Liver (tissue), 3 donors: Measurements from ENCODE around the gene ABHD15.

ENCODE experiments used
- EGR1 ChIP-seq, 2 donors: IDR thresholded peaks; 2 replicates each; pipeline ENCODE4 v1.6.1; 2016 to 2018; ENCODE audit warnings: antibody characterized with exemption in 2 of 2, low read depth in 2 of 2
- FOXA1 ChIP-seq: IDR thresholded peaks from 2 replicates; pipeline ENCODE4 v1.6.1; 2016; ENCODE audit warnings: antibody characterized with exemption
- GABPA ChIP-seq, 2 donors: IDR thresholded peaks in 1 of 2; conservative IDR thresholded peaks in 1 of 2; 2 replicates each; pipeline ENCODE4 v1.6.1; 2016; ENCODE audit warnings: antibody characterized with exemption in 2 of 2, mild to moderate bottlenecking in 1 of 2, moderate library complexity in 1 of 2
- RAD21 ChIP-seq, 2 donors: IDR thresholded peaks; 2 replicates each; pipeline ENCODE4 v1.6.1; 2016; ENCODE audit warnings: antibody characterized with exemption in 2 of 2, mild to moderate bottlenecking in 2 of 2
- SP1 ChIP-seq: IDR thresholded peaks from 2 replicates; pipeline ENCODE4 v1.6.1; 2018; ENCODE audit warnings: antibody characterized with exemption, mild to moderate bottlenecking
- YY1 ChIP-seq: IDR thresholded peaks from 2 replicates; pipeline ENCODE4 v1.6.1; 2016; ENCODE audit warnings: antibody characterized with exemption, mild to moderate bottlenecking
- TF ChIP-seq, protein P1 (sequence below): fragments of 150-350 bp; IDR thresholded peaks from 2 replicates; pipeline ENCODE4 v1.5.1; 2017; ENCODE audit warnings: improper control_type of control experiment, low read depth, low read length; ENCODE audit not compliant: missing input control
- TF ChIP-seq, protein P2 (sequence below): IDR thresholded peaks from 2 replicates; pipeline ENCODE4 v1.6.1; 2016; ENCODE audit warnings: antibody characterized with exemption
- donor health status: healthy.
- donor health status: healthy.

DNA sequence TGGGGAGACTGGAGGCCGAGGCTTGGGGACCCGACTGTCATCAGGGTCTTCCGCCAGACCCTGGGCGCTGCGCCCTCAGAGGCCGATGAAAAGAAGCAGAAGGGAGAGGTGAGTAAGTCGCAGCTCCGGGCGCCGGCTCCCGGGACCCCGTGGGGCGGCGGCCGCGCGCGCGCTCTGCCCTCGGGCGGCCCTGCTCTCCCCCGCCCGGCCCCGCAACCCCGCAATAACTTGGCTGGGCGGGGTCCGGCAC, 392 bp upstream of the ABHD15 start:
- TF ChIP-seq, protein P1, sequence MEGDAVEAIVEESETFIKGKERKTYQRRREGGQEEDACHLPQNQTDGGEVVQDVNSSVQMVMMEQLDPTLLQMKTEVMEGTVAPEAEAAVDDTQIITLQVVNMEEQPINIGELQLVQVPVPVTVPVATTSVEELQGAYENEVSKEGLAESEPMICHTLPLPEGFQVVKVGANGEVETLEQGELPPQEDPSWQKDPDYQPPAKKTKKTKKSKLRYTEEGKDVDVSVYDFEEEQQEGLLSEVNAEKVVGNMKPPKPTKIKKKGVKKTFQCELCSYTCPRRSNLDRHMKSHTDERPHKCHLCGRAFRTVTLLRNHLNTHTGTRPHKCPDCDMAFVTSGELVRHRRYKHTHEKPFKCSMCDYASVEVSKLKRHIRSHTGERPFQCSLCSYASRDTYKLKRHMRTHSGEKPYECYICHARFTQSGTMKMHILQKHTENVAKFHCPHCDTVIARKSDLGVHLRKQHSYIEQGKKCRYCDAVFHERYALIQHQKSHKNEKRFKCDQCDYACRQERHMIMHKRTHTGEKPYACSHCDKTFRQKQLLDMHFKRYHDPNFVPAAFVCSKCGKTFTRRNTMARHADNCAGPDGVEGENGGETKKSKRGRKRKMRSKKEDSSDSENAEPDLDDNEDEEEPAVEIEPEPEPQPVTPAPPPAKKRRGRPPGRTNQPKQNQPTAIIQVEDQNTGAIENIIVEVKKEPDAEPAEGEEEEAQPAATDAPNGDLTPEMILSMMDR: no peak
- TF ChIP-seq GABPA (IDR thresholded peaks at IDR 0.05 in 1 of 2, conservative IDR thresholded peaks at IDR 0.05 in 1 of 2): no peak
- TF ChIP-seq FOXA1: no peak
- no peak for TF ChIP-seq SP1
- TF ChIP-seq, protein P2, sequence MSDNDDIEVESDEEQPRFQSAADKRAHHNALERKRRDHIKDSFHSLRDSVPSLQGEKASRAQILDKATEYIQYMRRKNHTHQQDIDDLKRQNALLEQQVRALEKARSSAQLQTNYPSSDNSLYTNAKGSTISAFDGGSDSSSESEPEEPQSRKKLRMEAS: no peak
- no peak for TF ChIP-seq RAD21 (IDR thresholded peaks at IDR 0.05)
- TF ChIP-seq YY1: no peak
- TF ChIP-seq EGR1 (IDR thresholded peaks at IDR 0.05; ENCODE audit: low read depth in 2 of 2): no peak
